Activated T-helper 1 cell treated with anti-CD3 and anti-CD28 coated beads, Interleukin-2, amount 50 U/mL, for 16 hours (primary cell): ENCODE measurements around the gene TRIM58.

ENCODE experiments used
- DNase-seq, 2 donors: peaks; one replicate each; pipeline ENCODE4 v3.0.0-alpha.2; 2020; ENCODE audit warnings: low read depth in 1 of 2, low spot score in 1 of 2

Gene TRIM58

GRCh38 chr1:247883346-247883745 lies 26.4 kb downstream of the TRIM58 start:
- no peak for DNase-seq

- DNase-seq: no peak
These were observed 27.9 kb downstream of the TRIM58 start for GRCh38 chr1:247884797-247885413.

- DNase-seq: no peak
These were observed 38.2 kb downstream of the TRIM58 start, which contains the start of gene OR2W3 for GRCh38 chr1:247895163-247895637. TSS of gene OR2W3 (plus strand) at chr1:247895587. CDS start at chr1:247895587, 0 bp downstream.

GRCh38 chr1:247895976-247896375 lies 39.0 kb downstream of the TRIM58 start:
- no peak for DNase-seq

GRCh38 chr1:247904122-247904521 lies 47.1 kb downstream of the TRIM58 start:
- no peak for DNase-seq

- DNase-seq: no peak
These were observed 48.2 kb downstream of the TRIM58 start for GRCh38 chr1:247905181-247905580.

GRCh38 chr1:247905910-247906503 lies 49.0 kb downstream of the TRIM58 start:
- DNase-seq: no peak

GRCh38 chr1:247906504-247907047 lies 49.6 kb downstream of the TRIM58 start:
- no peak for DNase-seq

GRCh38 chr1:247908766-247909165 lies 51.8 kb downstream of the TRIM58 start:
- DNase-seq: no peak

- DNase-seq: no peak
These were observed 56.8 kb downstream of the TRIM58 start for GRCh38 chr1:247913786-247914185.

GRCh38 chr1:247914941-247915662 lies 58.1 kb downstream of the TRIM58 start:
- no peak for DNase-seq

GRCh38 chr1:247919952-247920351 lies 63.0 kb downstream of the TRIM58 start, which contains the start of gene OR2T8:
TSS of gene OR2T8 (plus strand) at chr1:247920252. CDS start at chr1:247921018, 766 bp downstream.
- DNase-seq: no peak

GRCh38 chr1:247923941-247924340 lies 67.0 kb downstream of the TRIM58 start:
- DNase-seq: no peak

GRCh38 chr1:247924868-247925267 lies 67.9 kb downstream of the TRIM58 start, which contains the start of gene OR2AJ1:
TSS of gene OR2AJ1 (plus strand) at chr1:247924889. CDS start at chr1:247933769, 8,880 bp downstream.
- no peak for DNase-seq
